Measurements from ENCODE around the gene EFHD1.

GRCh38 chr2:232680006-232680405 lies 46.6 kb downstream of the EFHD1 start:
- TF ChIP-seq POLR2A (IDR thresholded peaks at IDR 0.05; ENCODE audit: low read depth, low read length) = no peak
- no peak for TF ChIP-seq TAF1 (IDR thresholded peaks at IDR 0.05; ENCODE audit: borderline replicate concordance, low read depth, low read length)
